Adrenal gland (tissue), 5 donors: ENCODE measurements around the gene ZBED1.

Experiments used
- POLR2A ChIP-seq, 2 donors: fragments of 450-650 bp; IDR thresholded peaks; one replicate each; pipeline ENCODE4 v1.6.1; 2017; ENCODE audit warnings: antibody characterized with exemption in 2 of 2, mild to moderate bottlenecking in 2 of 2, moderate library complexity in 1 of 2
- TF ChIP-seq, protein P1 (sequence below), 6 experiments: fragments of 450-650 bp in 4 of 6; fragments of 200-600 bp in 2 of 6; sonication (generic) in 1 of 6; IDR thresholded peaks; 1 replicate in 5 of 6; 2 replicates in 1 of 6; pipeline versions ENCODE4 v1.5.1 to v1.8.0; 2016 to 2021; ENCODE audit warnings: antibody characterized with exemption in 6 of 6, mild to moderate bottlenecking in 2 of 6, moderate library complexity in 1 of 6
- donor health status: DM: no; HTN: no; CAD: no.

DNA sequence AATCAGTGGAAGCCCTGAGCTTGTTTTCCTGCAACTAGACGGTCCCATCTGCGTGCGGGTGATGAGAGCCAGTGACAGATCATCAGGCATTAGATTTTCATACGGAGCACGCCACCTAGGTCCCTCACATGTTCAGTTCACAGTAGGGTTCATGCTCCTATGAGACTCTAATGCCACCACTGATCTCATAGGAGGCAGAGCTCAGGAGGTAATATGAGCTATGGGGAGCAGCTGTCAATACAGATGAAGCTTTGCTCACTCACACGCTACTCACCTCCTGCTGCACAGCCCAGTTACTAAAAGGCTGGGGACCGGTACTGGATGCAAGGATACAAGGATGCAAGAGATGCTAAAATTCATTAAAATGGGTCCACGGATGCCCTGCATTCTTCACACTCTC is 61.2 kb downstream of the ZBED1 start:
- TF ChIP-seq, protein P1, sequence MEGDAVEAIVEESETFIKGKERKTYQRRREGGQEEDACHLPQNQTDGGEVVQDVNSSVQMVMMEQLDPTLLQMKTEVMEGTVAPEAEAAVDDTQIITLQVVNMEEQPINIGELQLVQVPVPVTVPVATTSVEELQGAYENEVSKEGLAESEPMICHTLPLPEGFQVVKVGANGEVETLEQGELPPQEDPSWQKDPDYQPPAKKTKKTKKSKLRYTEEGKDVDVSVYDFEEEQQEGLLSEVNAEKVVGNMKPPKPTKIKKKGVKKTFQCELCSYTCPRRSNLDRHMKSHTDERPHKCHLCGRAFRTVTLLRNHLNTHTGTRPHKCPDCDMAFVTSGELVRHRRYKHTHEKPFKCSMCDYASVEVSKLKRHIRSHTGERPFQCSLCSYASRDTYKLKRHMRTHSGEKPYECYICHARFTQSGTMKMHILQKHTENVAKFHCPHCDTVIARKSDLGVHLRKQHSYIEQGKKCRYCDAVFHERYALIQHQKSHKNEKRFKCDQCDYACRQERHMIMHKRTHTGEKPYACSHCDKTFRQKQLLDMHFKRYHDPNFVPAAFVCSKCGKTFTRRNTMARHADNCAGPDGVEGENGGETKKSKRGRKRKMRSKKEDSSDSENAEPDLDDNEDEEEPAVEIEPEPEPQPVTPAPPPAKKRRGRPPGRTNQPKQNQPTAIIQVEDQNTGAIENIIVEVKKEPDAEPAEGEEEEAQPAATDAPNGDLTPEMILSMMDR (IDR thresholded peaks at IDR 0.05): no peak
- no peak for TF ChIP-seq POLR2A (IDR thresholded peaks at IDR 0.05)
